LNCAP (cell line): ENCODE results near the gene PCDHA1.
A peak's percentile ranks its signal among the peaks of the same experiment; 100 is the strongest.

Experiments
- CTCF ChIP-seq: fragments of 450-650 bp; IDR thresholded peaks from 2 replicates; pipeline ENCODE4 v1.5.1; 2017; ENCODE audit warnings: mild to moderate bottlenecking

PCDHA1 gene

GRCh38 chr5:140883927-140884697, 98.2 kb downstream of the PCDHA1 start:
- no peak for TF ChIP-seq CTCF

DNA sequence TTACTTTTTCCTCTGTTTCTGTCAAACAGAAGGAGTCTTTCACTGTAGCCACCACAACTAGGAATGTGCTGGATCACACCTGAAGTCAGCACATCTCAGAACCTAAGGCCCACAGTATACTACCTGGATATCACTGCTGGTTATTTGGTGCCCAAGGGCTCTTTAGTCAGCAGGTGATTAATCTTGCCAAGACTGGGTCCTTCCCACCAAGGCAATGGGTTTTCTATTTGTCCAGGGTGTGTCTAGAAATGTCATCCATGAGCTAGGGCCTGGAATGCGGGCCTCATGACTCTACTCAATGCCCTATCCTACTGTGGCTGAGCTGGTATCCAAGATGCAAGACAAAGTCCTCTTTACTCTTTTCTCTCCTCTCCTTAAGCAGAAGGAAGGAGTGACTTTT, 130.4 kb downstream of the PCDHA1 start:
- TF ChIP-seq CTCF = no peak

DNA sequence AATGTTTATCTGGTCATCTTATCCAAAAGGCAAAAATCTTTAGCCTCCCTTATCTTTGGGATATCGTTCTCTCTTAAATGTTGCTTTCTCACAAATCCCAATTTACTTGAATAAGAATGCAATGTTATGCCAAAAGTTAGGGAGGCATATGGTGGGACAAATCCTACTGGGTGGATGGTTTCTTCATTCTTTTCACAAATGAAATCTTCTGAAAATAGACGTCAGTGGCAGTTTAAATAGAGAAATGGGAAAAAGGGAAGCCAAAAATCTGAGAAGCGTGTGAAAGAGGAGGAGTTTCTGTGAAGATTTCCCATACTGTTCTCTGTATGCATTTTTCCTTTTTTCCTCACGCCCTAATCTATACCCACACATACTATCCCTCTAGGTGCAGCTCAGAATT, 137.7 kb downstream of the PCDHA1 start:
- no peak for TF ChIP-seq CTCF

DNA sequence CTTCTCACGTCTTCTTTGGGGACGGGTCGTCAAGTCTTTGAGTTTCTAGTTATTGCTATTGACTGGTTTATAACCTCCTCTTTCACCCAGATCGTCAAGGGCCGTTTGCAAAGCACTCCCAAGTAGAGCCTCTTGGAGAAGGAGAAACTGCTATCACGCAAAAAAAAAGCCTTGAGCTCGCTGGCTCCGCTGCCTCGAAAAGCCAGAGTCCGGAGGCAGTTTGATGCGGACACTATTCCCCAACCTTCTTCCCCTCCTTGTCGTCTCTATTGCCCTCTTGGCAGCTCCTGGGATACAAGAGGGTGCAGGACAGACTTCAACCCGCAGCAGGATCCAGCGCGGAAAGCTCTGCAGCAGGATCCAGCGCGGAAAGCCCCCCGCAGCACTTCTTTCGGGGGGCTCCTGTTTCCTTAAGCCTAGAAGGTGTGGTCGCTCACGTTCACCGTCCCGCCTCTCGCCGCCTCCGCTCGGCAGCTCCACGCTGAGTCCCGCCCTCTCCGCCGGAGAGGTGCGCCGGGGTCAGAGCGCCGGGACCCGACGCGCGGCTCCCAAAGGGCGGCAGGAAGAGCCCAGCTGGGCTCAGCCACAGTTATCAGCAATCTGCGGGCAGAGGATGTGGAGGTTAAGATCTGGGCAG, 140.0 kb downstream of the PCDHA1 start, which contains the start of gene PCDHAC1:
Gene PCDHAC1, plus strand, starts transcription at position 494 of the 637 bp plus-strand sequence. CDS start 594 bp downstream, outside the sequence.
- TF ChIP-seq CTCF = no peak

- TF ChIP-seq CTCF = peak; percentile 61
These were observed 140.7 kb downstream of the PCDHA1 start for GRCh38 chr5:140926443-140927227.

DNA sequence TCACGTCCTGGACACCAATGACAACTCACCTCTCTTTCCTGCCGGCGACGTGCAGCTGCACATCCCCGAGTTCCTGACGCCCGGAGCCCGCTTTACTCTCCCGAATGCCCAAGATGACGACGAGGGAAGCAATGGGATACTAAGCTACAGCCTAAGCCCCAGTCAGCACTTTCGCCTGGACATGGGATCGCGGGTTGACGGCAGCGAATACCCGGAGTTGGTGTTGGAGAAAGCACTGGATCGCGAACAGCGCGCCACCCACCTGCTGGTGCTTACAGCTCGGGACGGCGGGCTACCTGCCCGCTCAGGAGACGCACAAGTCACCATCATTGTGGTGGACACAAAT, 141.3 kb downstream of the PCDHA1 start:
- no peak for TF ChIP-seq CTCF

GRCh38 chr5:140934964-140935606, 149.1 kb downstream of the PCDHA1 start:
- TF ChIP-seq CTCF = no peak
